HEK293T (cell line): ENCODE data around the gene GRID1.

Experiments used
- CTCF ChIA-PET: fragments of 350-600 bp; formaldehyde crosslinking; extraction: SDS; loops from one replicate; lab custom pipeline; 2021; ENCODE audit warnings: antibody characterized with exemption, inconsistent platforms; lab: Yijun Ruan, JAX
- POLR2A ChIA-PET: fragments of 350-600 bp; formaldehyde crosslinking; extraction: SDS; loops from one replicate; lab custom pipeline; 2020; ENCODE audit warnings: antibody characterized with exemption, inconsistent platforms; lab: Yijun Ruan, JAX
- DNase-seq: peaks from one replicate; pipeline ENCODE4 v3.0.0; 2012; ENCODE audit warnings: mixed read lengths; ENCODE audit errors: extremely low spot score
- ARNT ChIP-seq: fragments of 450-650 bp; IDR thresholded peaks from 2 replicates; pipeline ENCODE4 v1.6.1; 2017; ENCODE audit warnings: mild to moderate bottlenecking
- BHLHE40 ChIP-seq: fragments of 450-650 bp; IDR thresholded peaks from 2 replicates; pipeline ENCODE4 v1.6.1; 2016; ENCODE audit warnings: mild to moderate bottlenecking, moderate library complexity, borderline replicate concordance
- CTBP1 ChIP-seq: fragments of 450-650 bp; IDR thresholded peaks from 2 replicates; pipeline ENCODE4 v1.6.1; 2016; ENCODE audit warnings: borderline replicate concordance
- ELF4 ChIP-seq: fragments of 450-650 bp; IDR thresholded peaks from 2 replicates; pipeline ENCODE4 v1.6.1; 2017; ENCODE audit warnings: antibody characterized with exemption
- FOXA1 ChIP-seq: fragments of 450-650 bp; IDR thresholded peaks from 2 replicates; pipeline ENCODE4 v1.6.1; 2016; ENCODE audit warnings: mild to moderate bottlenecking
- FOXK2 ChIP-seq: fragments of 450-650 bp; IDR thresholded peaks from 2 replicates; pipeline ENCODE4 v1.6.1; 2016; ENCODE audit warnings: mild to moderate bottlenecking
- FOXM1 ChIP-seq: fragments of 450-650 bp; IDR thresholded peaks from 2 replicates; pipeline ENCODE4 v1.6.1; 2017; ENCODE audit warnings: mild to moderate bottlenecking, borderline replicate concordance
- HDGF ChIP-seq: fragments of 450-650 bp; IDR thresholded peaks from 2 replicates; pipeline ENCODE4 v1.6.1; 2017; ENCODE audit warnings: antibody characterized with exemption, borderline replicate concordance
- L3MBTL2 ChIP-seq: fragments of 450-650 bp; conservative IDR thresholded peaks from 2 replicates; pipeline ENCODE4 v1.6.1; 2016; ENCODE audit warnings: mild to moderate bottlenecking
- LEF1 ChIP-seq: fragments of 450-650 bp; IDR thresholded peaks from 2 replicates; pipeline ENCODE4 v1.6.1; 2017; ENCODE audit warnings: mild to moderate bottlenecking, borderline replicate concordance
- NFRKB ChIP-seq: fragments of 450-650 bp; IDR thresholded peaks from 2 replicates; pipeline ENCODE4 v1.6.1; 2016; ENCODE audit warnings: mild to moderate bottlenecking, moderate library complexity
- SP1 ChIP-seq: fragments of 450-650 bp; IDR thresholded peaks from 2 replicates; pipeline ENCODE4 v1.6.1; 2017
- SUZ12 ChIP-seq: fragments of 450-650 bp; IDR thresholded peaks from 2 replicates; pipeline ENCODE4 v1.6.1; 2016; ENCODE audit warnings: mild to moderate bottlenecking
- TARDBP ChIP-seq: fragments of 450-650 bp; IDR thresholded peaks from 2 replicates; pipeline ENCODE4 v1.6.1; 2016
- ZNF384 ChIP-seq: fragments of 450-650 bp; IDR thresholded peaks from 2 replicates; pipeline ENCODE4 v1.6.1; 2016
- TF ChIP-seq, protein P1 (sequence below): fragments of 450-650 bp; IDR thresholded peaks from 2 replicates; pipeline ENCODE4 v1.6.1; 2016

GRID1 gene

DNA sequence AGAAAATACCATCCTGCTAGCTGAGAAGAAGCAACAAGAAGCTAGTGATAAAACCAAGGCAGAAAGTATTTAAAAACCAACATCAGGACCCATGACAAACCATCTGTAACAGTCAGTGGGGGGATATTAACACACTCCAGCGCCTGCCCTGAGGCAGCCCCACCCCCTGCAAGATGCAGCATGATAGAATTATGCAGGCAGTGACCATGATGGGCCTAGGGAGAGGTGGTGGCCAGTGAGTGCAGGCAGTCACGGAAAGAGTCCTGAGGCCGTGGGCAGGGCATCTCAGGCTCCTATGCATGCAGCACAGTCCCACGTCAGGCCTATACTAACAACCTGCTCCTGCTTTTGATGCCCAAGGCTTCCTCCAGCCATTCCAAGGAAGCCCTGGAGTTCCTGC is 686.9 kb downstream of the GRID1 start:
- TF ChIP-seq SP1 = no peak
- no peak for TF ChIP-seq BHLHE40
- no peak for TF ChIP-seq TARDBP
- TF ChIP-seq ELF4 = no peak
- no peak for TF ChIP-seq FOXM1
- TF ChIP-seq L3MBTL2 = no peak
- TF ChIP-seq NFRKB = no peak
- TF ChIP-seq FOXA1 = no peak
- TF ChIP-seq, protein P1, sequence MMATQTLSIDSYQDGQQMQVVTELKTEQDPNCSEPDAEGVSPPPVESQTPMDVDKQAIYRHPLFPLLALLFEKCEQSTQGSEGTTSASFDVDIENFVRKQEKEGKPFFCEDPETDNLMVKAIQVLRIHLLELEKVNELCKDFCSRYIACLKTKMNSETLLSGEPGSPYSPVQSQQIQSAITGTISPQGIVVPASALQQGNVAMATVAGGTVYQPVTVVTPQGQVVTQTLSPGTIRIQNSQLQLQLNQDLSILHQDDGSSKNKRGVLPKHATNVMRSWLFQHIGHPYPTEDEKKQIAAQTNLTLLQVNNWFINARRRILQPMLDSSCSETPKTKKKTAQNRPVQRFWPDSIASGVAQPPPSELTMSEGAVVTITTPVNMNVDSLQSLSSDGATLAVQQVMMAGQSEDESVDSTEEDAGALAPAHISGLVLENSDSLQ = no peak
- no peak for TF ChIP-seq ARNT
- no peak for TF ChIP-seq HDGF
- no peak for TF ChIP-seq SUZ12
- TF ChIP-seq CTBP1 = no peak
- TF ChIP-seq ZNF384 = no peak
- no peak for TF ChIP-seq LEF1
- TF ChIP-seq FOXK2 = no peak
- POLR2A ChIA-PET = no interaction called here
- DNase-seq = no peak
- CTCF ChIA-PET = no interaction called here

DNA sequence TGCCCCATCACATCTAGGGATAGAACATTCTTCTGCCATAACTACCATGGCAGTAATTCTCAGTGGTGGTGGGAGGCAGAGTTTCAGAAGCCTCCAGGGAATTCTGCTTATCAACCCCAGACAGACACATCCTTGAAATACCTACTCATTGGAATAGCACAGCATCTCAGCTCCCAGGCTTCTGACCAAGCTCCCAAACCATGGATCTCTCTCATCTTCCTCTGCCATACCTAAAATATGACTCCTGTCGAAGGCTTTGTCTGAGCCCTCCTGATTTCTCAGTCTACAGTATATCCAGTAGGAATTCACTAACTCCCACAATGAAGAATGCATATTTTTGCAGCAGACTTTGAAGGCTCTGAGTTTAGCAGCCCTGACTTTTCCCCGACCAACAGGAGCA is 687.5 kb downstream of the GRID1 start:
- no peak for DNase-seq
- CTCF ChIA-PET = no interaction called here

DNA sequence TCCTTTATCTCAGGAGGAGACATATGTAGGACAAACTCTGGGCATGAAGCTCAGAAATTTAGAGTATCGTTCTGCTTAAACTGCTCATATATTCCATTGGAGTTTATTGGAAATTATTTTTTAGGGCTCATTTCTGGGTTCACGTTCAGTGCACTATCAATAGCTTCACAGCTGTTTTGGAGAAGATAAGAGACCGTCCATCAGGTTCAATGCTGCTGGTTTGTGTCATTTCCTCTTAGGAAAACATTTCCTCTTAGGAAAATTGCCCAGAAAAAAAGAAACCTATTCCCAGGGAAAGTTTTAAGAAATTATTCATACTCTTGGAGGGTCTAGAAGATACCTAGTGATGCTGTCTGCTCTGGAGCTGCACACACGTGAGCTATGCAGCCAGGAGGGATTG is 691.7 kb downstream of the GRID1 start:
- DNase-seq = no peak
- CTCF ChIA-PET = no interaction called here
- POLR2A ChIA-PET = no interaction called here
- no peak for TF ChIP-seq FOXA1
- no peak for TF ChIP-seq HDGF

More for the DNA sequence above, 687.5 kb downstream of the GRID1 start:
- POLR2A ChIA-PET = no interaction called here
- TF ChIP-seq ELF4 (no peak), L3MBTL2 (no peak), SP1 (no peak), ARNT (no peak), FOXK2 (no peak), FOXM1 (no peak), LEF1 (no peak), ZNF384 (no peak), CTBP1 (no peak), FOXA1 (no peak), SUZ12 (no peak), BHLHE40 (no peak), HDGF (no peak)
- TF ChIP-seq, protein P1 = no peak

DNA sequence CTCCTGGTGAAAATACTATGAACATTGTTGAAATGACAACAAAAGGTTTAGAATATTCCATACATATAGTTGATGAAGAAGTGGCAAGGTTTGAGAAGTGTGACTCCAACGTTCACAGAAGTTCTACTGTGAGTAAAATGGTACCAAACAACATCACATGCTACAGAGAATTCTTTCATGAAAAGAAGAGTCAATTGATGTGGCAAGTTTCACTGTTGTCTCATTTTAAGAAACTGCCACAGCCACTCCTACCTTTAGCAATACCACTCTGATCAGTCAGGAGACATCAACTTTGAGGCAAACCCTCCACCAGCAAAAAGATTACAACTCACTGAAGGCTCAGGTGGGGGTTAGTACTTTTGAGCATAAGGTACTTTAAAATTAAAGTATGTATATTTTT is 693.3 kb downstream of the GRID1 start:
- ChIA-PET POLR2A (no interaction called here), CTCF (no interaction called here)
- no peak for DNase-seq
- TF ChIP-seq L3MBTL2 = no peak
- TF ChIP-seq ELF4 = no peak
- TF ChIP-seq, protein P1 = no peak

- no peak for DNase-seq
- ChIA-PET POLR2A (no interaction called here), CTCF (no interaction called here)
- TF ChIP-seq SUZ12 = no peak
- TF ChIP-seq BHLHE40 = no peak
- no peak for TF ChIP-seq TARDBP
- TF ChIP-seq ELF4 = no peak
- no peak for TF ChIP-seq ZNF384
- no peak for TF ChIP-seq ARNT
- TF ChIP-seq LEF1 = no peak
- TF ChIP-seq, protein P1 = no peak
- TF ChIP-seq CTBP1 = no peak
Measured at GRCh38 chr10:85671530-85671929, 695.1 kb downstream of the GRID1 start.

DNA sequence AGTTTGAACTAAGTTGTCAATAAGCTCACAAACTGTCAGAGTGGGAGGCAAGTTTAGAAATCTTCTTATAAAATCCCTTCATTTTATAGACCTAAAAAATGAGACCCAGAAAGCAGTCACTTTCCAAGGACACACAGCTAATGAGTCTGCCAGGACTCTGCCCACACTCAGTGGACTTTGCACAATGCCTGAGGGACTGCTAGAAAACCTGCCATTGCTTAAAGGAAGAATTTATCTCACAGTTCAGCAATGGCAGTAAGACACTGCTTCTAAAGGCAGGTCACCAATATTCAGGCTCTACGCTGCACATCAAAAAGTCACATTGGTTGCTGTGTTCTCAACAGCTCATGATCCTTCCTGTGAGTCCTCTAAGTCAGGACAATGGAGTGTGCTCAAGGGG is 698.1 kb downstream of the GRID1 start:
- ChIA-PET CTCF (no interaction called here), POLR2A (no interaction called here)
- no peak for DNase-seq
- no peak for TF ChIP-seq SP1
- TF ChIP-seq TARDBP = no peak
- TF ChIP-seq ZNF384 = no peak
- no peak for TF ChIP-seq FOXM1
- TF ChIP-seq ARNT = no peak
- no peak for TF ChIP-seq ELF4
- TF ChIP-seq SUZ12 = no peak
- TF ChIP-seq NFRKB = no peak
- no peak for TF ChIP-seq FOXK2
- no peak for TF ChIP-seq LEF1
- TF ChIP-seq CTBP1 = no peak
- no peak for TF ChIP-seq FOXA1
- no peak for TF ChIP-seq BHLHE40
- TF ChIP-seq HDGF = no peak
- TF ChIP-seq, protein P1 = no peak
- TF ChIP-seq L3MBTL2 = no peak
